ENCODE results near the gene PSAPL1. TPM values are rescaled to one million over a fixed set of nuclear protein-coding genes. Genes with fewer than 3 reads are reported as not detected.

PSAPL1 gene
- total and polyA plus RNA-seq, 4 donors = not detected

GRCh38 chr4:7469023-7469422 is 34.3 kb upstream of the PSAPL1 start:
- Histone ChIP-seq H3K9me3 (ENCODE audit: control insufficient read depth in 4 of 4, low read length in 3 of 4) (peaks cover 0 to 4% (median 2%) of the 10 kb centered on the region in 4 donors), H3K27me3 (ENCODE audit: control insufficient read depth in 4 of 4, insufficient read depth in 4 of 4, low read length in 3 of 4) (no peaks in the 10 kb centered on the region), H3K9ac (ENCODE audit: low read depth in 1 of 2, low read length in 2 of 2) (no peak overlapping the region), H3K4me1 (ENCODE audit: control insufficient read depth in 4 of 4, insufficient read depth in 4 of 4, low read length in 3 of 4) (no peaks in the 10 kb centered on the region), H3K4me3 (ENCODE audit: low read depth in 1 of 3, low read length in 3 of 3) (no peak overlapping the region), H3K36me3 (ENCODE audit: control insufficient read depth in 4 of 4, insufficient read depth in 3 of 4, low read depth in 1 of 4, low read length in 3 of 4) (no peaks in the 10 kb centered on the region), H3K27ac (ENCODE audit: low read depth in 1 of 2, low read length in 2 of 2) (no peak overlapping the region)
- TF ChIP-seq NR2F2 (IDR thresholded peaks at IDR 0.05) (no peak), GABPA (IDR thresholded peaks at IDR 0.05 in 1 of 2, conservative IDR thresholded peaks at IDR 0.05 in 1 of 2) (no peak), YY1 (IDR thresholded peaks at IDR 0.05) (no peak), RAD21 (IDR thresholded peaks at IDR 0.05) (no peak), HNF4A (conservative IDR thresholded peaks at IDR 0.05) (no peak), REST (IDR thresholded peaks at IDR 0.05) (no peak), MAX (IDR thresholded peaks at IDR 0.05) (no peak), EGR1 (IDR thresholded peaks at IDR 0.05; ENCODE audit: low read depth in 2 of 2) (no peak), SP1 (IDR thresholded peaks at IDR 0.05) (no peak), CTCF (IDR thresholded peaks at IDR 0.05; ENCODE audit: low read depth, low read length, missing input control) (no peak), ATF3 (IDR thresholded peaks at IDR 0.05) (no peak), JUND (IDR thresholded peaks at IDR 0.05) (no peak), ZBTB33 (IDR thresholded peaks at IDR 0.05) (no peak)
- 92% methylated on average over 4 of the region's 4 CpGs for WGBS
- no peak for DNase-seq (ENCODE audit: low spot score)

GRCh38 chr4:7467471-7467870 is 32.7 kb upstream of the PSAPL1 start:
- no peaks in the 10 kb centered on the region for H3K36me3 ChIP-seq (ENCODE audit: control insufficient read depth in 4 of 4, insufficient read depth in 3 of 4, low read depth in 1 of 4, low read length in 3 of 4)
- H3K4me3 ChIP-seq (ENCODE audit: low read depth in 1 of 3, low read length in 3 of 3) = no peak overlapping the region
- TF ChIP-seq FOXA1 (IDR thresholded peaks at IDR 0.05) = no peak
- TF ChIP-seq REST (IDR thresholded peaks at IDR 0.05) = no peak
- TF ChIP-seq ATF3 (IDR thresholded peaks at IDR 0.05) = no peak
- H3K27me3 ChIP-seq (ENCODE audit: control insufficient read depth in 4 of 4, insufficient read depth in 4 of 4, low read length in 3 of 4) = no peaks in the 10 kb centered on the region
- 96% methylated on average over 7 of the region's 7 CpGs for WGBS
- peaks cover 0 to 4% (median 2%) of the 10 kb centered on the region in 4 donors for H3K9me3 ChIP-seq (ENCODE audit: control insufficient read depth in 4 of 4, low read length in 3 of 4)
- no peak for DNase-seq (ENCODE audit: low spot score)
- peaks cover 0 to 7% (median 3%) of the 10 kb centered on the region in 4 donors for H3K4me1 ChIP-seq (ENCODE audit: control insufficient read depth in 4 of 4, insufficient read depth in 4 of 4, low read length in 3 of 4)
- H3K27ac ChIP-seq (ENCODE audit: low read depth in 1 of 2, low read length in 2 of 2) = no peak overlapping the region
- H3K9ac ChIP-seq (ENCODE audit: low read depth in 1 of 2, low read length in 2 of 2) = no peak overlapping the region

Data from liver (tissue), 9 donors.